Panc1 (cell line): ENCODE measurements around the gene DLL1. TPM values are rescaled to one million over a fixed set of nuclear protein-coding genes. Genes with fewer than 3 reads are reported as not detected.

Experiments
- ATAC-seq: fragments of 200-7000 bp; cut with Tn5 transposase; 2 replicates; pipeline ENCODE4 v1.9.1; 2020; ENCODE audit warnings: mild to moderate bottlenecking, moderate library complexity
- BruUV-seq: library from RNA; stranded (reverse); fragments of 400-500 nt; replicated peaks from 2 replicates; lab custom pipeline; 2021; lab: Mats Ljungman, UMichigan
- CTCF ChIA-PET: fragments of 300-600 bp; sonication (Branson Sonifier 250); formaldehyde crosslinking; loops from one replicate; lab custom pipeline; 2022; ENCODE audit warnings: antibody characterized with exemption; lab: Charles Lee
- POLR2A ChIA-PET: fragments of 300-600 bp; sonication (Branson Sonifier 250); formaldehyde crosslinking; loops from one replicate; lab custom pipeline; 2022; ENCODE audit warnings: antibody characterized with exemption; lab: Charles Lee
- DNase-seq: peaks from one replicate; pipeline ENCODE4 v3.0.0-alpha.2; 2010; ENCODE audit warnings: low read depth, low spot score
- H3K27ac ChIP-seq: 2 replicates; pipeline ENCODE4 v1.5.1; 2011; ENCODE audit warnings: mild to moderate bottlenecking, low read length, inconsistent platforms
- H3K27me3 ChIP-seq: fragments of 200-500 bp; sonication (Bioruptor generic); 2 replicates; pipeline ENCODE4 v1.6.0; 2014; ENCODE audit warnings: low read length, inconsistent platforms; ENCODE audit not compliant: control insufficient read depth, insufficient read depth
- H3K36me3 ChIP-seq: fragments of 200-500 bp; sonication (Bioruptor generic); 2 replicates; pipeline ENCODE4 v1.5.1; 2014; ENCODE audit warnings: inconsistent platforms, mild to moderate bottlenecking, low read length, moderate library complexity; ENCODE audit not compliant: control insufficient read depth, insufficient read depth
- H3K4me1 ChIP-seq: 2 replicates; pipeline ENCODE4 v1.5.1; 2011; ENCODE audit warnings: inconsistent platforms, mild to moderate bottlenecking, low read length, moderate library complexity; ENCODE audit not compliant: control insufficient read depth, insufficient read depth
- H3K4me3 ChIP-seq, 2 experiments: 2 replicates each; pipeline ENCODE4 v1.5.1; 2011 to 2012; ENCODE audit warnings: low read depth in 2 of 2, low read length in 2 of 2, mild to moderate bottlenecking in 2 of 2, inconsistent platforms in 1 of 2, moderate library complexity in 1 of 2
- H3K9me3 ChIP-seq: fragments of 200-500 bp; sonication (Bioruptor generic); 2 replicates; pipeline ENCODE4 v1.5.1; 2014; ENCODE audit warnings: low read depth, mild to moderate bottlenecking, inconsistent platforms, low read length, moderate library complexity; ENCODE audit not compliant: control insufficient read depth, insufficient read depth
- CTCF ChIP-seq: fragments of 450-650 bp; IDR thresholded peaks from 2 replicates; pipeline ENCODE4 v1.5.1; 2017; ENCODE audit warnings: mild to moderate bottlenecking
- POLR2AphosphoS5 ChIP-seq: IDR thresholded peaks from 2 replicates; pipeline ENCODE4 v1.6.1; 2012; ENCODE audit warnings: mild to moderate bottlenecking, low read depth, low read length, moderate library complexity
- SIN3A ChIP-seq: IDR thresholded peaks from 2 replicates; pipeline ENCODE4 v1.6.1; 2012; ENCODE audit warnings: low read depth, mild to moderate bottlenecking, low read length, moderate library complexity, borderline replicate concordance; ENCODE audit not compliant: insufficient read depth
- TCF7L2 ChIP-seq: IDR thresholded peaks from 2 replicates; pipeline ENCODE4 v1.6.1; 2011; ENCODE audit warnings: mild to moderate bottlenecking, low read depth, low read length, inconsistent platforms
- in situ Hi-C: cut with HindIII; loops from 2 replicates; pipeline ENCODE4 v1.10.0; 2016; ENCODE audit warnings: low sequenced_read_pairs, low pct_unique_long_range_greater_than_20kb
- intact Hi-C: fragments of 100-400 bp; cut with micrococcal nuclease; formaldehyde crosslinking; loops from one replicate; pipeline ENCODE4 v1.10.0; 2022; ENCODE audit not compliant: unreplicated experiment
- microRNA-seq: library from miRNA; unstranded; fragments of <30 nt; microRNA quantifications from one replicate; pipeline ENCODE4 v1.1.0, GENCODE V29; 2020; ENCODE audit not compliant: unreplicated experiment
- total RNA-seq: library from RNA; stranded (reverse); gene quantifications from one replicate; pipeline ENCODE4 v1.2.1, GENCODE V29; 2021; ENCODE audit not compliant: unreplicated experiment
- TF ChIP-seq, protein P1 (sequence below), 2 experiments: IDR thresholded peaks; 2 replicates each; pipeline ENCODE4 v1.6.1; 2011 to 2012; ENCODE audit warnings: low read depth in 2 of 2, control low read depth in 1 of 2, low read length in 1 of 2, mild to moderate bottlenecking in 1 of 2, moderate library complexity in 1 of 2; ENCODE audit not compliant: insufficient read depth in 1 of 2

The DLL1 gene
- total RNA-seq, 1 experiment from 2014 or later: 2.4 TPM

DNA sequence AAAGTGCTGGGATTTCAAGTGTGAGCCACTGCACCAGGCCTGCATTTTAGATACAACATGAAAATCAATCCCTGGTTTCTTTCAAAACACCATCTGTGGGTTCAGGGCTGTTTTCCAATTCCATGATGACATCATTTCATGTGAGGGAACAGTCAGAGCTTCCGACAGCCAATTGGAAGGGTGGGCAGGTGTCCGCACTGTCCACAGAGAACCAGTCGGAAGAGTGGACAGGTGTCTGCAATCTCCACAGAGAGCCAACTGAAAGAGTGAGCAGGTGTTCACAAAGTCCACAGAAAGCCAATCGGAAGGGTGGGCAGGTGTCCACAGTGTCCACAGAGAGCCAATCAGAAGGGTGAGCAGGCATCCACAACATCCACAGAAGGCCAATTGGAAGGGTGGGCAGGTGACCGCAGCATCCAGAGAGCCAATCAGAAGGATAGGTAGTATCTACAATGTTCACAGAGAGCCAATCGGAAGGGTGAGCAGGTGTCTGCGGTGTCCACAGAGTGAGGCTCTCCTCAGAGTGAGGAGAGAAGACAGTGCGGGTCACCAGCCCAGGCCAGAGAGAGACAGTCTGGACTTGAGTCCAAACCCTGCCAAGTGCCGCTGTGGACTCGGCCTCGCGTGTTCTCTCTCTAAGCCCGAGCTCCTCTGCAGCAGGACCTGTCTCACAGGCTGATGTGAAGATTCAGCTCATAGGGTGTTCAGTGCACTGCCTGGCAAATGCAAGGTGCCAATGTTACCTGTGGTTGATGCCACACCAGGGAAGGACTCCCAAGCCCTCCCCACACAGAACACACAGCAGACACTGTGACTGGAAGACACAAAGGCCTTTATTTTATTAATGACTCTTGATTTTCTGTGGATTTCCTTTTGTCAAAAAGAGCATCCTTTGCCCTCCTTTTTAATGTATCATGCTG lies 57.3 kb downstream of the DLL1 start:
- DNase-seq (no peak), ATAC-seq (no peak)
- CTCF ChIA-PET: no interaction called here
- H3K27me3 ChIP-seq: no peaks in the 10 kb centered on the region
- in situ Hi-C loops (no loop called here), intact Hi-C loops (no loop called here)
- H3K4me1 ChIP-seq: no peaks in the 10 kb centered on the region
- no peak overlapping the region for H3K27ac ChIP-seq
- no TSS peak for BruUV-seq
- no peak for TF ChIP-seq CTCF
- no peak for TF ChIP-seq TCF7L2
- no peak for TF ChIP-seq SIN3A
- no peak for TF ChIP-seq POLR2AphosphoS5
- TF ChIP-seq, protein P1, sequence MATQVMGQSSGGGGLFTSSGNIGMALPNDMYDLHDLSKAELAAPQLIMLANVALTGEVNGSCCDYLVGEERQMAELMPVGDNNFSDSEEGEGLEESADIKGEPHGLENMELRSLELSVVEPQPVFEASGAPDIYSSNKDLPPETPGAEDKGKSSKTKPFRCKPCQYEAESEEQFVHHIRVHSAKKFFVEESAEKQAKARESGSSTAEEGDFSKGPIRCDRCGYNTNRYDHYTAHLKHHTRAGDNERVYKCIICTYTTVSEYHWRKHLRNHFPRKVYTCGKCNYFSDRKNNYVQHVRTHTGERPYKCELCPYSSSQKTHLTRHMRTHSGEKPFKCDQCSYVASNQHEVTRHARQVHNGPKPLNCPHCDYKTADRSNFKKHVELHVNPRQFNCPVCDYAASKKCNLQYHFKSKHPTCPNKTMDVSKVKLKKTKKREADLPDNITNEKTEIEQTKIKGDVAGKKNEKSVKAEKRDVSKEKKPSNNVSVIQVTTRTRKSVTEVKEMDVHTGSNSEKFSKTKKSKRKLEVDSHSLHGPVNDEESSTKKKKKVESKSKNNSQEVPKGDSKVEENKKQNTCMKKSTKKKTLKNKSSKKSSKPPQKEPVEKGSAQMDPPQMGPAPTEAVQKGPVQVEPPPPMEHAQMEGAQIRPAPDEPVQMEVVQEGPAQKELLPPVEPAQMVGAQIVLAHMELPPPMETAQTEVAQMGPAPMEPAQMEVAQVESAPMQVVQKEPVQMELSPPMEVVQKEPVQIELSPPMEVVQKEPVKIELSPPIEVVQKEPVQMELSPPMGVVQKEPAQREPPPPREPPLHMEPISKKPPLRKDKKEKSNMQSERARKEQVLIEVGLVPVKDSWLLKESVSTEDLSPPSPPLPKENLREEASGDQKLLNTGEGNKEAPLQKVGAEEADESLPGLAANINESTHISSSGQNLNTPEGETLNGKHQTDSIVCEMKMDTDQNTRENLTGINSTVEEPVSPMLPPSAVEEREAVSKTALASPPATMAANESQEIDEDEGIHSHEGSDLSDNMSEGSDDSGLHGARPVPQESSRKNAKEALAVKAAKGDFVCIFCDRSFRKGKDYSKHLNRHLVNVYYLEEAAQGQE (IDR thresholded peaks at IDR 0.05; ENCODE audit: insufficient read depth in 1 of 2, low read depth in 2 of 2, low read length in 1 of 2): no peak
- POLR2A ChIA-PET: no interaction called here
- H3K4me3 ChIP-seq: no peak overlapping the region
- H3K9me3 ChIP-seq: no peaks in the 10 kb centered on the region
- no peaks in the 10 kb centered on the region for H3K36me3 ChIP-seq

Small RNAs within 50 kb of the gene (microRNA-seq; reads per million reads assigned to microRNA genes)
- gene MIR4644: not detected

Other genes starting within 250 kb of the DLL1 start
- 38.0 TPM for gene FAM120B, start 15.7 kb upstream of the DLL1 start, total RNA-seq